GM12891 (cell line): ENCODE data around the gene IQGAP3. TPM values are rescaled to one million over a fixed set of nuclear protein-coding genes. Genes with fewer than 3 reads are reported as not detected.
"Not testable (repeated sequence)": the region's sequence is repeated elsewhere in the genome, so short reads cannot be mapped to it uniquely, and the experiment has no call there.

ENCODE experiments used
- DNase-seq: peaks from one replicate; pipeline ENCODE4 v3.0.0; 2011; ENCODE audit warnings: low spot score; ENCODE audit not compliant: insufficient read length
- FAIRE-seq: peaks from 2 replicates; lab custom pipeline; 2011; peaks lifted over from hg19 to GRCh38; lab: Jason Lieb, UNC
- PAX5 ChIP-seq: IDR thresholded peaks from 2 replicates; pipeline ENCODE4 v1.6.1; 2011; ENCODE audit warnings: low read length, moderate library complexity, mild to moderate bottlenecking; ENCODE audit not compliant: insufficient read depth, severe bottlenecking
- POLR2A ChIP-seq: IDR thresholded peaks from 2 replicates; pipeline ENCODE4 v1.6.1; 2011; ENCODE audit warnings: low read depth, low read length, control low read depth
- POLR2AphosphoS5 ChIP-seq: IDR thresholded peaks from 2 replicates; pipeline ENCODE4 v1.6.1; 2011; ENCODE audit warnings: low read depth, low read length, control low read depth
- POU2F2 ChIP-seq: IDR thresholded peaks from 2 replicates; pipeline ENCODE4 v1.6.1; 2011; ENCODE audit warnings: low read depth, mild to moderate bottlenecking, control low read depth, low read length, moderate library complexity
- SPI1 ChIP-seq: IDR thresholded peaks from 2 replicates; pipeline ENCODE4 v1.6.1; 2011; ENCODE audit warnings: low read depth, low read length, control low read depth
- TAF1 ChIP-seq: IDR thresholded peaks from 2 replicates; pipeline ENCODE4 v1.6.1; 2011; ENCODE audit warnings: low read depth, low read length, control low read depth
- polyA plus RNA-seq: library from polyadenylated mRNA; unstranded; fragments of >200 nt; gene quantifications from one replicate; pipeline ENCODE4 v1.2.1, GENCODE V29; 2012; ENCODE audit warnings: low read depth, missing spikeins, inconsistent platforms; ENCODE audit not compliant: missing spikeins

The IQGAP3 gene, protein sequence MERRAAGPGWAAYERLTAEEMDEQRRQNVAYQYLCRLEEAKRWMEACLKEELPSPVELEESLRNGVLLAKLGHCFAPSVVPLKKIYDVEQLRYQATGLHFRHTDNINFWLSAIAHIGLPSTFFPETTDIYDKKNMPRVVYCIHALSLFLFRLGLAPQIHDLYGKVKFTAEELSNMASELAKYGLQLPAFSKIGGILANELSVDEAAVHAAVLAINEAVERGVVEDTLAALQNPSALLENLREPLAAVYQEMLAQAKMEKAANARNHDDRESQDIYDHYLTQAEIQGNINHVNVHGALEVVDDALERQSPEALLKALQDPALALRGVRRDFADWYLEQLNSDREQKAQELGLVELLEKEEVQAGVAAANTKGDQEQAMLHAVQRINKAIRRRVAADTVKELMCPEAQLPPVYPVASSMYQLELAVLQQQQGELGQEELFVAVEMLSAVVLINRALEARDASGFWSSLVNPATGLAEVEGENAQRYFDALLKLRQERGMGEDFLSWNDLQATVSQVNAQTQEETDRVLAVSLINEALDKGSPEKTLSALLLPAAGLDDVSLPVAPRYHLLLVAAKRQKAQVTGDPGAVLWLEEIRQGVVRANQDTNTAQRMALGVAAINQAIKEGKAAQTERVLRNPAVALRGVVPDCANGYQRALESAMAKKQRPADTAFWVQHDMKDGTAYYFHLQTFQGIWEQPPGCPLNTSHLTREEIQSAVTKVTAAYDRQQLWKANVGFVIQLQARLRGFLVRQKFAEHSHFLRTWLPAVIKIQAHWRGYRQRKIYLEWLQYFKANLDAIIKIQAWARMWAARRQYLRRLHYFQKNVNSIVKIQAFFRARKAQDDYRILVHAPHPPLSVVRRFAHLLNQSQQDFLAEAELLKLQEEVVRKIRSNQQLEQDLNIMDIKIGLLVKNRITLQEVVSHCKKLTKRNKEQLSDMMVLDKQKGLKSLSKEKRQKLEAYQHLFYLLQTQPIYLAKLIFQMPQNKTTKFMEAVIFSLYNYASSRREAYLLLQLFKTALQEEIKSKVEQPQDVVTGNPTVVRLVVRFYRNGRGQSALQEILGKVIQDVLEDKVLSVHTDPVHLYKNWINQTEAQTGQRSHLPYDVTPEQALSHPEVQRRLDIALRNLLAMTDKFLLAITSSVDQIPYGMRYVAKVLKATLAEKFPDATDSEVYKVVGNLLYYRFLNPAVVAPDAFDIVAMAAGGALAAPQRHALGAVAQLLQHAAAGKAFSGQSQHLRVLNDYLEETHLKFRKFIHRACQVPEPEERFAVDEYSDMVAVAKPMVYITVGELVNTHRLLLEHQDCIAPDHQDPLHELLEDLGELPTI (N-terminal part only)
- polyA plus RNA-seq: 5.1 TPM

GRCh38 chr1:156571919-156572662 lies at the start of gene IQGAP3:
Gene IQGAP3, minus strand, starts transcription at chr1:156572565. Its CDS starts 36 bp downstream, at chr1:156572529.
- DNase-seq (peak; percentile 93), FAIRE-seq (peak; percentile 79)
- TF ChIP-seq SPI1: peak; percentile 71
- no peak for TF ChIP-seq POU2F2
- no peak for TF ChIP-seq POLR2A
- TF ChIP-seq TAF1: no peak
- TF ChIP-seq POLR2AphosphoS5: no peak
- no peak for TF ChIP-seq PAX5

DNA sequence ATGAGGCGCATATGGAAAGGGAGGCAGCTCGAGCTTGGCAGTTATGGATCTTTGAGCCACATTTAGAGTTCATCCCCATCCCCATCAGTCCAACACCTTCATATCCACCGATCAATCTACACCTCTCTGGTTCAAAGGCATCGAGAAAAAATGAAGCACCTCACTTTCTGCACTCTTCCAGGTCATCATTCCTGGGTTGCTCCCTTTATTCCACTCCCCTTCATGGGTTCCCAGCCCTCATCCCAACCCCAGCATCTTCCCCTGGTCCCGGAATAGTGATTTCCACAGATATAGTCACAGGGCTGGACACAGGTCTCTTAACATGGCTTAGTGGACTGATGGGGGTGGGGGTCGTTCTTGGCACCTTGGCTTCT lies 47.2 kb upstream of the IQGAP3 start:
- DNase-seq: no peak
- TF ChIP-seq PAX5: no peak
- no peak for TF ChIP-seq SPI1
- TF ChIP-seq TAF1: no peak
- TF ChIP-seq POLR2AphosphoS5: no peak
- no peak for TF ChIP-seq POLR2A
- no peak for TF ChIP-seq POU2F2
- no peak for FAIRE-seq

DNA sequence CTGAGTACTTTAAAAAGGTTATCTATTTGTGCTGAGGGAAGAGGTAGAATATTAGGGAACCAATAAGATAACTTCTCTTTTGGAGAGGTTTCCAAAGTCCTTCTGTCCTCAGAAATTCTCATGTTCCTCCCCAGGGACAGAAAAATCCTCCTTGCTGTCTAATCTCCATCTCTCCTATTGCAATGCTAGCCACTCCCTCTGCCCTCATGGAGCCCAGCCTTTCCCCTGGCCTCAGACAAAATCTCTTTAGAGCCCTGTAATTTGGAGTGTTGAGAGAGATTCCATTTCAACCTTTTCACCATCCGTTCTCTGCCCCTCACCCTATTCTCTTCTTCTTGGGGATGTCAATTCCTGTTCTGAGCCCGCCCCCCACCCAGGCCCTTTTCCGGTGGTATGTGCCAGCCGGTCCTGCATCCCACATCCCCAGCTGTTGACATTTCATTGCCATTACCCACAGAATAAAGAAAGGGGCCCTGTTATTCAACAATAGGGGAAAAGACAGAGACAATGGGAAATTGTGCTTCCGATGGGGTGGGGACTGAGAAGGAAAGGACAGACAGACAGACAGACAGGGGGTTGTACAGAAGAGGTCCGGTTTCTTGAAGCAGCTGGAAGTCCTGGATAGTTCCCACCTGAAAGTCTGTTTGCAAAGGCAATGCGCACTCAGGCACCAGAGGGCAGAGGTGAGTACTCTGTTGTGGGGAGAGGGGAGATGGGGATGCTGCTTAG lies 46.7 kb upstream of the IQGAP3 start, which contains the start of gene HAPLN2:
TSS of gene HAPLN2 (plus strand) at position 563 of the 729 bp plus-strand sequence. CDS start 4,076 bp downstream, outside the sequence.
- DNase-seq: no peak
- FAIRE-seq: no peak
- TF ChIP-seq POLR2A (no peak), POU2F2 (no peak), SPI1 (no peak), PAX5 (no peak), POLR2AphosphoS5 (no peak), TAF1 (no peak)

DNA sequence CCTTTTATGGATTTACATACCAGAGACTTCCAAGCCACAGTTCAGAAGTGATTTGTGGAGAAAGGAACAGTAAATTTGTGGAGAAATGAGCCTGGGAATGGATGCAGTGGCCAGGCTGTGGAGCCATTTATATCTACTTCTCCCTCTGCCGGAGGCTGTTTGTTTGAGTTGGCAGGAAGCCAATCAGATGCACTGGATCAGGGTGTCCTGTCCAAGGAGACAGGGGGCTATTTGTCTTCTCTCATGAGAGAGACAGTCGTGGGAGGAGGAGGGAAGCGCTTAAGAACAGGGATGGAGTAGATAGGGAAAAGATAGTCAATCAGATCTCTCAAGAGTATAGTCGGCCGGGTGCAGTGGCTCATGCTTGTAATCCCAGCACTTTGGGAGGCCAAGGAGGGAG lies 44.1 kb upstream of the IQGAP3 start:
- TF ChIP-seq POLR2AphosphoS5 (no peak), TAF1 (no peak), SPI1 (no peak), POLR2A (no peak), POU2F2 (no peak), PAX5 (no peak)
- no peak for FAIRE-seq
- DNase-seq: no peak

DNA sequence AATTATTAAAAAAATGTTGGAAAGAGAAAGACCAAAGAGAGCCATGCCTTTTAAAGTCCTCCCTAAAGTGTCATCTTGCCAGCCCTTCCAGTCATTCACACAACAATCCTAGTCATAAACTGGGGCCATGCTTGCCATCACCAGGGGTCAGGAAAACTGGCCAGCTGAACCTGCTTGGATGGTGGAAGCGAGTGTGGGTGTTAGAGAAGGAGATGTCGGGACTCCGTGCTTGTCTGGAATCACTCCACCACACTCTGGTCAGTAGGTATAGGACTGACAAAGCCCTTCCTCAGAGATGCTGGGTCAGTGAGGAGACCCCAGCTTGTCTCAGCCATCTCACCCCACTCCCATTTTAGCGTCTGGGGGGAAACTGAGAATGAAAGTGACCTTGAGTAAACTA lies 43.6 kb upstream of the IQGAP3 start:
- DNase-seq: no peak
- no peak for FAIRE-seq
- TF ChIP-seq PAX5 (no peak), SPI1 (no peak), POLR2A (no peak), POLR2AphosphoS5 (no peak), TAF1 (no peak), POU2F2 (no peak)

GRCh38 chr1:156612666-156613065 lies 40.3 kb upstream of the IQGAP3 start:
- no peak for FAIRE-seq
- no peak for DNase-seq
- TF ChIP-seq TAF1: no peak
- no peak for TF ChIP-seq POLR2A
- TF ChIP-seq POLR2AphosphoS5: no peak

DNA sequence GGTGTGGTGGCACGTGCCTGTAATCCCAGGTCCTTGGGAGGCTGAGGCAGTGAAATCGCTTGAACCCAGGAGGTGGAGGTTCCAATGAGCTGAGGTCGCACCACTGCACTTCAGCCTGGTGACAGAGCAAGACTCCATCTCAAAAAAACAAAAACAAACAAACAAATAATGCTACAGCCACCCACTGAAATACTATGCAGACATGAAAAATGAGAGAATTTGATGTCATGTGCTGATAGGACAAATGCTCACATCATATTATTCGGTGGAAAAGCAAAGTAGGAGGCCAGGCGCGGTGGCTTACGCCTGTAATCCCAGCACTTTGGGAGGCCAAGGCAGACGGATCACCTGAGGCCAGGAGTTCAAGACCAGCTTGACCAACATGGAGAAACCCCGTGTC lies 37.7 kb upstream of the IQGAP3 start:
- FAIRE-seq, DNase-seq: not testable (repeated sequence)

DNA sequence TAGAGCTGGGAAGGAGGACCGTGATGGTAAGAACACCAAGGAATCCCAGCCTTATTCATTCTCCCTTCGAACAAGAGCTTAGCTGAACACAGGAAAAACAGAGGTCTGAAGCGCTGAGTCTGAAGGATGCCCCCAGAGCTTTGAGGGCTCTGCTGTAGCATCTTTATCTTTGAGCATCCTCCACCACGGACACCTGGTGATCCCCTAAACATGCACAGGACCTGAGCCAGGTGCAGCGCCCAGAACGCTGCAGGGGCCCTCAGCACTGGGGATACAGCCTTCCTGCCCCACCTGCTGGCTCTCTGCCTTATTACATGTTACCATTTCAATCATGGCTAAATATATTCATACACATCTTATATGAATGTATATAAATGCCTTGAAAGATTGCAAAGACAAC lies 36.6 kb upstream of the IQGAP3 start:
- DNase-seq: no peak
- TF ChIP-seq SPI1 (no peak), POU2F2 (0 out of 2 replicates have a peak, but pooled peaks have one; percentile 22), POLR2A (no peak)
- peak; percentile 69 for FAIRE-seq
